Stomach smooth muscle (tissue), 2 donors: ENCODE data around the gene RAB8B.

Experiments used
- H3K27ac ChIP-seq: one replicate; pipeline ENCODE4 v1.7.0; 2013; ENCODE audit warnings: mild to moderate bottlenecking, low read length, inconsistent platforms
- H3K27me3 ChIP-seq, 2 donors: one replicate each; pipeline ENCODE4 v1.7.0; 2013; ENCODE audit warnings: low read length in 2 of 2; ENCODE audit not compliant: insufficient read depth in 2 of 2, control insufficient read depth in 1 of 2
- H3K36me3 ChIP-seq, 2 donors: one replicate each; pipeline ENCODE4 v1.7.0; 2013; ENCODE audit warnings: low read length in 2 of 2; ENCODE audit not compliant: control insufficient read depth in 2 of 2, insufficient read depth in 2 of 2
- H3K4me1 ChIP-seq: one replicate; pipeline ENCODE4 v1.7.0; 2013; ENCODE audit warnings: low read length; ENCODE audit not compliant: control insufficient read depth, insufficient read depth
- H3K4me3 ChIP-seq, 2 donors: one replicate each; pipeline ENCODE4 v1.7.0; 2013; ENCODE audit warnings: low read length in 2 of 2
- H3K9ac ChIP-seq, 2 donors: one replicate each; pipeline ENCODE4 v1.7.0; 2013; ENCODE audit warnings: low read length in 2 of 2, mild to moderate bottlenecking in 1 of 2
- H3K9me3 ChIP-seq, 2 donors: one replicate each; pipeline ENCODE4 v1.7.0; 2013; ENCODE audit warnings: low read length in 2 of 2; ENCODE audit not compliant: control insufficient read depth in 2 of 2
- donor health status: healthy.
- donor health status: Pancreatic carcinoma.

RAB8B gene

DNA sequence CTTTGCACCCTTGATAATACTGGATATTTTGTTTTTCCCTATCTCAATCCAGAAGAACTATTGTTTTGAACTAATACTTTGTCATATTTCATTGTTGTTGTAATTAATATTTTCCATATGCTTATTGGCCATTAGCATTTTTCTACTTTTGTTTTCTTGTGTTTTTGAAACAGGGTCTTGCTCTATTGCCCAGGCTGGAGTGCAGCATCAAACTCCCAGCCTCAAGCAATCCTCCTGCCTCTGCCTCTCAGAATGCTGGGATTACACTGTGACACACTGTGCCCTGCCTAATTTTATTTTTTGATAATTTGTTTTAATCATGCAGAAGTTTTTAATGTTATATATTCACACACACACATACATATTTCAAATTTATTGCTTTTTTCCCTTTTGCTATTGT is 28.8 kb upstream of the RAB8B start:
- H3K27me3 ChIP-seq = no peaks in the 10 kb centered on the region
- H3K9ac ChIP-seq = no peak overlapping the region
- no peak overlapping the region for H3K27ac ChIP-seq
- no peaks in the 10 kb centered on the region for H3K36me3 ChIP-seq
- H3K4me1 ChIP-seq = peaks cover 6% of the 10 kb centered on the region
- no peaks in the 10 kb centered on the region for H3K9me3 ChIP-seq
- no peak overlapping the region for H3K4me3 ChIP-seq

- Histone ChIP-seq H3K4me3 (no peak overlapping the region), H3K9ac (no peak overlapping the region), H3K36me3 (no peaks in the 10 kb centered on the region)
Measured at GRCh38 chr15:63163217-63163616, 26.2 kb upstream of the RAB8B start.

GRCh38 chr15:63165166-63165859 is 24.1 kb upstream of the RAB8B start:
- Histone ChIP-seq H3K9ac (no peak overlapping the region), H3K27ac (no peak overlapping the region), H3K4me3 (no peak overlapping the region)

More at GRCh38 chr15:63163217-63163616, 26.2 kb upstream of the RAB8B start:
- H3K9me3 ChIP-seq = no peaks in the 10 kb centered on the region
- no peaks in the 10 kb centered on the region for H3K27me3 ChIP-seq
- no peak overlapping the region for H3K27ac ChIP-seq
- peaks cover 3% of the 10 kb centered on the region for H3K4me1 ChIP-seq

DNA sequence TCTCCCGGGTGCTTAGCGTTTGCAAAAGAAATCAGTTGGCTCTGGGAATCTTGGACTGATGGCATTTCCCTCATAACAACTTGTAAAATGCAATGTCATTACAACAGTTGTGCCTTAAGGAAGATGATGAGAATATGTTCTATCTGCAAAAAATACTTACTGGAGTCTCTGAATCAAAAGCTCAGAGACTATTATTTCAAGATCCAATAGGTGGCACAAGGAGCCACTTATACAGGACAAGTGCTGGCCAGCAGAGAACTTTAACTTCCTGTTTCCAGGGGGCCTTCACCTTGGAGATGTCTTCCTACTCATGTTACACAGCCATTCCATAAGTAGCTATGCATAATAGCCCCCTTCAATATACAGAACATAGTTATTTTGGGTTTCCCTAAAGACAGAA is 23.2 kb upstream of the RAB8B start:
- Histone ChIP-seq H3K4me3 (no peak overlapping the region), H3K9me3 (no peaks in the 10 kb centered on the region), H3K9ac (no peak overlapping the region)

More at GRCh38 chr15:63165166-63165859, 24.1 kb upstream of the RAB8B start:
- no peaks in the 10 kb centered on the region for H3K4me1 ChIP-seq
- H3K36me3 ChIP-seq = no peaks in the 10 kb centered on the region
- H3K9me3 ChIP-seq = no peaks in the 10 kb centered on the region
- no peaks in the 10 kb centered on the region for H3K27me3 ChIP-seq

GRCh38 chr15:63169788-63170187 is 19.6 kb upstream of the RAB8B start:
- Histone ChIP-seq H3K9me3 (no peaks in the 10 kb centered on the region), H3K4me1 (no peaks in the 10 kb centered on the region), H3K27ac (no peak overlapping the region), H3K9ac (no peak overlapping the region), H3K36me3 (no peaks in the 10 kb centered on the region), H3K27me3 (no peaks in the 10 kb centered on the region), H3K4me3 (no peak overlapping the region)

More for the DNA sequence above, 23.2 kb upstream of the RAB8B start:
- Histone ChIP-seq H3K27me3 (no peaks in the 10 kb centered on the region), H3K36me3 (no peaks in the 10 kb centered on the region), H3K27ac (no peak overlapping the region), H3K4me1 (no peaks in the 10 kb centered on the region)

DNA sequence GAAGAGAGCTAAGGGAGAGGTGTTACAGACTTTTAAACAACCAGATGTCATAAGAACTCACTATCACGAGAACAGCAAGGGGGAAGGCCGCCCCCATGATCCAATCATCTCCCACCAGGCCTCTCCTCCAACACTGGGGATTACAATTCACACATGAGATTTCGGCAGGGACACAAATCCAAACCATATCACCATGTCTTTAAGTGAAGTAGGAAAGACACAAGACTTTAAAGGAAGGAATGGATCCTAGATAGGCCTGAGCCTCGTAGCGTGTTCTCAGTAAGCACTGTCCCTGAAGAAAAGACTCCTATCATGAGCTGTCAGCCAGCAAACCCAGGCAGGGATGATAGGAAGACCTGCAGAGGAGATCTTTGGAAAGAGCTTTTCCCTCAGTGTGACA is 17.0 kb upstream of the RAB8B start:
- H3K27ac ChIP-seq = no peak overlapping the region
- H3K27me3 ChIP-seq = no peaks in the 10 kb centered on the region
- no peaks in the 10 kb centered on the region for H3K9me3 ChIP-seq
- no peaks in the 10 kb centered on the region for H3K4me1 ChIP-seq
- H3K9ac ChIP-seq = no peak overlapping the region
- no peaks in the 10 kb centered on the region for H3K36me3 ChIP-seq
- H3K4me3 ChIP-seq = no peak overlapping the region

GRCh38 chr15:63172851-63173451 is 16.5 kb upstream of the RAB8B start:
- Histone ChIP-seq H3K27ac (no peak overlapping the region), H3K4me3 (peak overlapping the region in 1 of 2 donors; percentile 15), H3K9ac (no peak overlapping the region)

GRCh38 chr15:63176302-63176701 is 13.1 kb upstream of the RAB8B start:
- no peak overlapping the region for H3K27ac ChIP-seq
- no peaks in the 10 kb centered on the region for H3K27me3 ChIP-seq
- H3K36me3 ChIP-seq = no peaks in the 10 kb centered on the region
- no peak overlapping the region for H3K4me3 ChIP-seq
- no peaks in the 10 kb centered on the region for H3K4me1 ChIP-seq
- H3K9ac ChIP-seq = no peak overlapping the region
- no peaks in the 10 kb centered on the region for H3K9me3 ChIP-seq

More at GRCh38 chr15:63172851-63173451, 16.5 kb upstream of the RAB8B start:
- H3K36me3 ChIP-seq = no peaks in the 10 kb centered on the region
- H3K27me3 ChIP-seq = no peaks in the 10 kb centered on the region
- no peaks in the 10 kb centered on the region for H3K4me1 ChIP-seq
- no peaks in the 10 kb centered on the region for H3K9me3 ChIP-seq

DNA sequence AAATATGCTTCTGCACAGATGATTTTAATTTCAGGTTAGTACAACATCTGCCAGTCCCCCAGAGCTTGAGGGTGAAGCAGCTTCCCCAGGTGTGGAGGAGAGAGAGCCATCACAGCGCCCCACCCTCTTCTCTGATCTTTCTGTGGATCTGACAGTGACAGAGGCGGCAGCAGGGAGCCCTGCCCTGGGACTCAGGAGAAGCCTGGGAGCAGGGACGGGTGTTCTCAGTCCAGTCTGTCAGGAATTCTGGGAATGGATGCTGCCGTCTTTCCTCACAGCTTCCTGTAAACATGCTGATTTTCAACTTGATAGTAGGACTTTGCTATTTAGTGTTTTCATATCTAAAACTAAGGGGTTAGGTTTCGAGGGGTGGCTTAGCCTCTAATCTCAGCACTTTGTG is 11.4 kb upstream of the RAB8B start:
- Histone ChIP-seq H3K9ac (no peak overlapping the region), H3K27me3 (no peaks in the 10 kb centered on the region), H3K4me1 (no peaks in the 10 kb centered on the region), H3K27ac (no peak overlapping the region), H3K36me3 (no peaks in the 10 kb centered on the region), H3K4me3 (no peak overlapping the region), H3K9me3 (no peaks in the 10 kb centered on the region)

DNA sequence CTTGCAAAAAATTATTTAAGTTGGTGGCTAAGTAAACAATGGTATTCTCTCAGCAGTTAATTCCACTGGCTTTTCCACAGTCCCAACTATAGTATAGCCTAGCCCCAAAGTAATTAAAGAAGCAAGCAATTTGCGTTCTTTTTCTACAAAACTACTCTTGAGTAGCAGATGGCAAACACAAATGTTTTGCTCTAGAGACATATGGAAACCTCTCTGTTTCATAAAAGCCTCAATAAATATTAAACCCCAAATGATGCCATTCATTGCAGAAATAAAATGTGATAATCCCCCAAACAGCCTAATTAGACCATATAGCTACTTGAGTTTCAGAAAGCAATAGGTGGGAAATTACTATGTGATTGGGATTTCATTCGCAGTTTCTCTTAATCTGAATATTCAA is 8.7 kb upstream of the RAB8B start:
- H3K9ac ChIP-seq = no peak overlapping the region
- no peak overlapping the region for H3K27ac ChIP-seq
- H3K4me3 ChIP-seq = no peak overlapping the region
- no peaks in the 10 kb centered on the region for H3K36me3 ChIP-seq
- H3K9me3 ChIP-seq = no peaks in the 10 kb centered on the region
- no peaks in the 10 kb centered on the region for H3K4me1 ChIP-seq
- H3K27me3 ChIP-seq = no peaks in the 10 kb centered on the region

- Histone ChIP-seq H3K27me3 (no peaks in the 10 kb centered on the region), H3K36me3 (no peaks in the 10 kb centered on the region), H3K4me3 (no peak overlapping the region), H3K9ac (no peak overlapping the region), H3K4me1 (no peaks in the 10 kb centered on the region), H3K9me3 (no peaks in the 10 kb centered on the region), H3K27ac (no peak overlapping the region)
Measured at GRCh38 chr15:63181648-63182047, 7.8 kb upstream of the RAB8B start.
